Epidermal melanocyte (primary cell): ENCODE measurements around the gene SMC1B.
A peak's percentile ranks its signal among the peaks of the same experiment; 100 is the strongest.
"Not testable (repeated sequence)": the region's sequence is repeated elsewhere in the genome, so short reads cannot be mapped to it uniquely, and the experiment has no call there.

Experiments used
- DNase-seq: peaks from one replicate; pipeline ENCODE4 v3.0.0; 2011; ENCODE audit warnings: low spot score; ENCODE audit not compliant: insufficient read length

Gene SMC1B

GRCh38 chr22:45413368-45414211, at the start of gene SMC1B, which contains the start of gene RIBC2:
TSS of gene SMC1B (minus strand) at chr22:45413599. CDS start at chr22:45413567, 32 bp downstream.
TSS of gene RIBC2 (plus strand) at chr22:45413693. CDS start at chr22:45413887, 194 bp downstream.
- DNase-seq = peak; percentile 82

- no peak for DNase-seq
These were observed 48.7 kb upstream of the SMC1B start for GRCh38 chr22:45462034-45462655.

GRCh38 chr22:45460288-45461109, 47.1 kb upstream of the SMC1B start:
- DNase-seq = peak; percentile 60

GRCh38 chr22:45459235-45459634, 45.8 kb upstream of the SMC1B start:
- DNase-seq = no peak

GRCh38 chr22:45458532-45458931, 45.1 kb upstream of the SMC1B start:
- DNase-seq = no peak

GRCh38 chr22:45456811-45457210, 43.4 kb upstream of the SMC1B start:
- no peak for DNase-seq

GRCh38 chr22:45455621-45456020, 42.2 kb upstream of the SMC1B start:
- no peak for DNase-seq

- DNase-seq = no peak
These were observed 41.8 kb upstream of the SMC1B start for GRCh38 chr22:45455212-45455611.

GRCh38 chr22:45454275-45454674, 40.9 kb upstream of the SMC1B start:
- DNase-seq = no peak

- DNase-seq = no peak
These were observed 40.4 kb upstream of the SMC1B start for GRCh38 chr22:45453764-45454163.

- DNase-seq = no peak
These were observed 39.4 kb upstream of the SMC1B start for GRCh38 chr22:45452565-45453379.

GRCh38 chr22:45451972-45452371, 38.6 kb upstream of the SMC1B start:
- DNase-seq = no peak

- no peak for DNase-seq
These were observed 37.7 kb upstream of the SMC1B start for GRCh38 chr22:45450921-45451651.

- no peak for DNase-seq
These were observed 36.8 kb upstream of the SMC1B start for GRCh38 chr22:45450101-45450785.

- DNase-seq = not testable (repeated sequence)
These were observed 36.0 kb upstream of the SMC1B start for GRCh38 chr22:45449442-45449841.

GRCh38 chr22:45448431-45448830, 35.0 kb upstream of the SMC1B start:
- no peak for DNase-seq

GRCh38 chr22:45447596-45447995, 34.2 kb upstream of the SMC1B start:
- DNase-seq = not testable (repeated sequence)

- no peak for DNase-seq
These were observed 32.8 kb upstream of the SMC1B start for GRCh38 chr22:45446216-45446615.

GRCh38 chr22:45445031-45445710, 31.8 kb upstream of the SMC1B start:
- no peak for DNase-seq
